ENCODE data around the gene PPFIBP2. TPM values are rescaled to one million over a fixed set of nuclear protein-coding genes. Genes with fewer than 3 reads are reported as not detected.

Gene PPFIBP2
- total and polyA plus RNA-seq, 2 donors (not counting 1 experiment from before 2014, with no cell fraction given): 22.3 to 175 TPM

- Mint-ChIP-seq H3K4me1 (peaks cover 49% of the 10 kb centered on the region), H3K27me3 (no peaks in the 10 kb centered on the region), H3K27ac (no peak overlapping the region), H3K4me3 (no peak overlapping the region), H3K9me3 (ENCODE audit: insufficient read depth) (no peaks in the 10 kb centered on the region)
- peaks cover 22% of the 10 kb centered on the region for H4K20me1 ChIP-seq (ENCODE audit: control insufficient read depth, insufficient read depth, low read length, poor library complexity, severe bottlenecking)
- WGBS (ENCODE audit: insufficient coverage): 39% methylated on average over 8 of the region's 11 CpGs
- H3K4me1 ChIP-seq (ENCODE audit: control insufficient read depth in 2 of 2, insufficient read depth in 2 of 2, low read length in 2 of 2): peaks cover 19 to 31% of the 10 kb centered on the region in 2 donors
- H3K9ac ChIP-seq (ENCODE audit: low read length): no peak overlapping the region
- intact Hi-C loops (cut with micrococcal nuclease): no loop called here
- no peaks in the 10 kb centered on the region for H3K9me3 ChIP-seq (ENCODE audit: control extremely low read depth in 1 of 3, control insufficient read depth in 2 of 3, insufficient read depth in 1 of 3, low read length in 2 of 3)
- ChIA-PET CTCF (no interaction called here), POLR2A (interaction anchor here (1.5 kb wide), 1 partner anchor 55 kb away, joined by 4 read pairs; no protein-coding TSS in a partner anchor)
- TF ChIP-seq EZH2 (IDR thresholded peaks at IDR 0.05; ENCODE audit: borderline replicate concordance, insufficient read depth, low read depth, low read length, poor library complexity, severe bottlenecking) (no peak), CTCF (IDR thresholded peaks at IDR 0.05) (no peak)
- no peaks in the 10 kb centered on the region for H3K79me2 ChIP-seq (ENCODE audit: control insufficient read depth, insufficient read depth, low read length)
- H3K36me3 ChIP-seq (replicated peaks in 1 of 2; ENCODE audit: control extremely low read depth in 1 of 2, control insufficient read depth in 1 of 2, extremely low read depth in 1 of 2, insufficient read depth in 2 of 2, low read length in 1 of 2): peaks cover 0 to 2% of the 10 kb centered on the region in 2 experiments
- H3K27ac ChIP-seq (ENCODE audit: low read length in 2 of 2): no peak overlapping the region
- H3K4me3 ChIP-seq (ENCODE audit: control extremely low read depth in 1 of 5, extremely low read depth in 1 of 5, insufficient read depth in 1 of 5, low read depth in 2 of 5, low read length in 4 of 5): no peak overlapping the region
- H2AFZ ChIP-seq (ENCODE audit: insufficient read depth, low read depth, low read length, poor library complexity, severe bottlenecking): no peak overlapping the region
- no peaks in the 10 kb centered on the region for H3K27me3 ChIP-seq (replicated peaks in 1 of 4; ENCODE audit: control extremely low read depth in 1 of 4, control insufficient read depth in 3 of 4, insufficient read depth in 4 of 4, low read length in 3 of 4)
- no peak for DNase-seq
- ATAC-seq (ENCODE audit: low read depth): no peak
- no peak overlapping the region for H3K4me2 ChIP-seq (replicated peaks; ENCODE audit: low read depth, low read length, poor library complexity, severe bottlenecking)
Observed at GRCh38 chr11:7575841-7576725, 62.3 kb downstream of the PPFIBP2 start.

- ChIA-PET CTCF (no interaction called here), POLR2A (interaction anchor here (1.5 kb wide), 1 partner anchor 56 kb away, joined by 4 read pairs; no protein-coding TSS in a partner anchor)
- TF ChIP-seq CTCF (IDR thresholded peaks at IDR 0.05) (no peak), EZH2 (IDR thresholded peaks at IDR 0.05; ENCODE audit: borderline replicate concordance, insufficient read depth, low read depth, low read length, poor library complexity, severe bottlenecking) (no peak)
- peaks cover 19 to 31% of the 10 kb centered on the region in 2 donors for H3K4me1 ChIP-seq (ENCODE audit: control insufficient read depth in 2 of 2, insufficient read depth in 2 of 2, low read length in 2 of 2)
- H3K79me2 ChIP-seq (ENCODE audit: control insufficient read depth, insufficient read depth, low read length): no peaks in the 10 kb centered on the region
- no peaks in the 10 kb centered on the region for H3K27me3 ChIP-seq (replicated peaks in 1 of 4; ENCODE audit: control extremely low read depth in 1 of 4, control insufficient read depth in 3 of 4, insufficient read depth in 4 of 4, low read length in 3 of 4)
- intact Hi-C loops (cut with micrococcal nuclease): no loop called here
- H3K4me1 Mint-ChIP-seq: peaks cover 43% of the 10 kb centered on the region
- H4K20me1 ChIP-seq (ENCODE audit: control insufficient read depth, insufficient read depth, low read length, poor library complexity, severe bottlenecking): peaks cover 20% of the 10 kb centered on the region
- H3K4me2 ChIP-seq (replicated peaks; ENCODE audit: low read depth, low read length, poor library complexity, severe bottlenecking): peak overlapping the region; percentile 9
- no peak overlapping the region for H3K27ac ChIP-seq (ENCODE audit: low read length in 2 of 2)
- 70% methylated on average over 10 of the region's 13 CpGs for WGBS (ENCODE audit: insufficient coverage)
- H3K4me3 ChIP-seq (ENCODE audit: control extremely low read depth in 1 of 5, extremely low read depth in 1 of 5, insufficient read depth in 1 of 5, low read depth in 2 of 5, low read length in 4 of 5): no peak overlapping the region
- no peak for ATAC-seq (ENCODE audit: low read depth)
- peaks cover 0 to 2% of the 10 kb centered on the region in 2 experiments for H3K36me3 ChIP-seq (replicated peaks in 1 of 2; ENCODE audit: control extremely low read depth in 1 of 2, control insufficient read depth in 1 of 2, extremely low read depth in 1 of 2, insufficient read depth in 2 of 2, low read length in 1 of 2)
- no peak overlapping the region for H2AFZ ChIP-seq (ENCODE audit: insufficient read depth, low read depth, low read length, poor library complexity, severe bottlenecking)
- peak overlapping the region; percentile 6 for H3K4me3 Mint-ChIP-seq
- no peak overlapping the region for H3K27ac Mint-ChIP-seq
- no peak overlapping the region for H3K9ac ChIP-seq (ENCODE audit: low read length)
- no peaks in the 10 kb centered on the region for H3K9me3 Mint-ChIP-seq (ENCODE audit: insufficient read depth)
- H3K9me3 ChIP-seq (ENCODE audit: control extremely low read depth in 1 of 3, control insufficient read depth in 2 of 3, insufficient read depth in 1 of 3, low read length in 2 of 3): no peaks in the 10 kb centered on the region
- no peaks in the 10 kb centered on the region for H3K27me3 Mint-ChIP-seq
- DNase-seq: no peak
Observed at GRCh38 chr11:7576726-7577290, 63.0 kb downstream of the PPFIBP2 start.

All from B cell (primary cell).